Upper lobe of left lung (tissue), 4 donors: ENCODE results near the gene ATOX1.

Experiments
- EP300 ChIP-seq, 4 donors: sonication (generic); formaldehyde crosslinking; IDR thresholded peaks; one replicate each; pipeline ENCODE4 v1.5.1; 2017; ENCODE audit warnings: antibody characterized with exemption in 4 of 4, control low read depth in 2 of 4
- POLR2A ChIP-seq, 4 donors: fragments of 450-650 bp; IDR thresholded peaks; one replicate each; pipeline ENCODE4 v1.5.1; 2016 to 2017; ENCODE audit warnings: antibody characterized with exemption in 4 of 4, mild to moderate bottlenecking in 2 of 4
- POLR2AphosphoS5 ChIP-seq, 2 donors: sonication (generic); formaldehyde crosslinking; IDR thresholded peaks; one replicate each; pipeline ENCODE4 v1.5.1; 2017; ENCODE audit warnings: antibody characterized with exemption in 2 of 2
- TF ChIP-seq, protein P1 (sequence below), 6 experiments: fragments of 450-650 bp in 4 of 6; fragments of 200-600 bp in 2 of 6; sonication (generic) in 2 of 6; IDR thresholded peaks; one replicate each; pipeline ENCODE4 v1.5.1; 2016 to 2019; ENCODE audit warnings: antibody characterized with exemption in 6 of 6

- TF ChIP-seq EP300 (IDR thresholded peaks at IDR 0.05) (no peak), POLR2AphosphoS5 (IDR thresholded peaks at IDR 0.05) (no peak), POLR2A (IDR thresholded peaks at IDR 0.05) (no peak)
- TF ChIP-seq, protein P1, sequence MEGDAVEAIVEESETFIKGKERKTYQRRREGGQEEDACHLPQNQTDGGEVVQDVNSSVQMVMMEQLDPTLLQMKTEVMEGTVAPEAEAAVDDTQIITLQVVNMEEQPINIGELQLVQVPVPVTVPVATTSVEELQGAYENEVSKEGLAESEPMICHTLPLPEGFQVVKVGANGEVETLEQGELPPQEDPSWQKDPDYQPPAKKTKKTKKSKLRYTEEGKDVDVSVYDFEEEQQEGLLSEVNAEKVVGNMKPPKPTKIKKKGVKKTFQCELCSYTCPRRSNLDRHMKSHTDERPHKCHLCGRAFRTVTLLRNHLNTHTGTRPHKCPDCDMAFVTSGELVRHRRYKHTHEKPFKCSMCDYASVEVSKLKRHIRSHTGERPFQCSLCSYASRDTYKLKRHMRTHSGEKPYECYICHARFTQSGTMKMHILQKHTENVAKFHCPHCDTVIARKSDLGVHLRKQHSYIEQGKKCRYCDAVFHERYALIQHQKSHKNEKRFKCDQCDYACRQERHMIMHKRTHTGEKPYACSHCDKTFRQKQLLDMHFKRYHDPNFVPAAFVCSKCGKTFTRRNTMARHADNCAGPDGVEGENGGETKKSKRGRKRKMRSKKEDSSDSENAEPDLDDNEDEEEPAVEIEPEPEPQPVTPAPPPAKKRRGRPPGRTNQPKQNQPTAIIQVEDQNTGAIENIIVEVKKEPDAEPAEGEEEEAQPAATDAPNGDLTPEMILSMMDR (IDR thresholded peaks at IDR 0.05): no peak
Measured at GRCh38 chr5:151734064-151734408, 24.4 kb downstream of the ATOX1 start.
